GM12864 (cell line): Measurements from ENCODE around the gene MALAT1.

Source experiments
- DNase-seq: peaks from one replicate; pipeline ENCODE4 v3.0.0-alpha.2; 2011; ENCODE audit warnings: low read depth
- H3K4me3 ChIP-seq: 2 replicates; pipeline ENCODE4 v1.5.1; 2011; ENCODE audit warnings: mild to moderate bottlenecking, low read depth, low read length, control low read depth
- CTCF ChIP-seq: IDR thresholded peaks from 2 replicates; pipeline ENCODE4 v1.5.1; 2011; ENCODE audit warnings: low read depth, mild to moderate bottlenecking, moderate library complexity, low read length, control low read depth, inconsistent platforms; ENCODE audit errors: missing control alignments

Gene MALAT1

GRCh38 chr11:65491163-65491465, 7.7 kb upstream of the MALAT1 start:
- H3K4me3 ChIP-seq = no peak overlapping the region
- DNase-seq = no peak
- no peak for TF ChIP-seq CTCF

GRCh38 chr11:65491614-65492386, 7.0 kb upstream of the MALAT1 start:
- TF ChIP-seq CTCF = no peak
- DNase-seq = no peak
- H3K4me3 ChIP-seq = peak overlapping the region; percentile 23

- no peak for DNase-seq
- no peak for TF ChIP-seq CTCF
- H3K4me3 ChIP-seq = peak overlapping the region; percentile 9; the same call in 1 of the 2 replicates
Measured at GRCh38 chr11:65492387-65492636, 6.5 kb upstream of the MALAT1 start.

- peak overlapping the region; percentile 9 for H3K4me3 ChIP-seq
- DNase-seq = no peak
- no peak for TF ChIP-seq CTCF
Measured at GRCh38 chr11:65492637-65493366, 6.0 kb upstream of the MALAT1 start.

- TF ChIP-seq CTCF = no peak
- peak overlapping the region; percentile 6 for H3K4me3 ChIP-seq
- no peak for DNase-seq
Measured at GRCh38 chr11:65493367-65494176, 5.3 kb upstream of the MALAT1 start.

GRCh38 chr11:65496304-65497140, 2.3 kb upstream of the MALAT1 start:
- H3K4me3 ChIP-seq = peak overlapping the region; percentile 54
- no peak for TF ChIP-seq CTCF
- DNase-seq = no peak
